SKM-1 treated with dmso at 0.1 percent for 144 hours (cell line): ENCODE data around the gene PRR33.
"Not testable (repeated sequence)": the region's sequence is repeated elsewhere in the genome, so short reads cannot be mapped to it uniquely, and the experiment has no call there.

Source experiments
- DNase-seq: peaks from one replicate; lab custom pipeline; 2025; ENCODE audit not compliant: unreplicated experiment; lab: John Stamatoyannopoulos, UW

The PRR33 gene

GRCh38 chr11:1877211-1878136 is 14.2 kb downstream of the PRR33 start:
- DNase-seq, result no peak

GRCh38 chr11:1876361-1877063 is 15.2 kb downstream of the PRR33 start:
- no peak for DNase-seq

GRCh38 chr11:1875851-1876301 is 15.8 kb downstream of the PRR33 start:
- DNase-seq, result not testable (repeated sequence)

- no peak for DNase-seq
Observed at GRCh38 chr11:1875093-1875850, 16.4 kb downstream of the PRR33 start.

- not testable (repeated sequence) for DNase-seq
Observed at GRCh38 chr11:1874441-1875092, 17.1 kb downstream of the PRR33 start.

GRCh38 chr11:1873813-1874150 is 17.9 kb downstream of the PRR33 start:
- DNase-seq, result not testable (repeated sequence)

- no peak for DNase-seq
Observed at GRCh38 chr11:1873048-1873812, 18.5 kb downstream of the PRR33 start.

- no peak for DNase-seq
Observed at GRCh38 chr11:1872267-1872985, 19.3 kb downstream of the PRR33 start.

- no peak for DNase-seq
Observed at GRCh38 chr11:1871531-1871930, 20.2 kb downstream of the PRR33 start.

- DNase-seq, result no peak
Observed at GRCh38 chr11:1870721-1871466, 20.8 kb downstream of the PRR33 start.

- DNase-seq, result no peak
Observed at GRCh38 chr11:1870326-1870696, 21.4 kb downstream of the PRR33 start.

GRCh38 chr11:1869427-1870325 is 22.0 kb downstream of the PRR33 start:
- DNase-seq, result no peak

- DNase-seq, result no peak
Observed at GRCh38 chr11:1868636-1869291, 22.9 kb downstream of the PRR33 start.

GRCh38 chr11:1868056-1868635 is 23.5 kb downstream of the PRR33 start:
- DNase-seq, result no peak

GRCh38 chr11:1867381-1867780 is 24.3 kb downstream of the PRR33 start:
- DNase-seq, result no peak

GRCh38 chr11:1866776-1867175 is 24.9 kb downstream of the PRR33 start:
- no peak for DNase-seq

- no peak for DNase-seq
Observed at GRCh38 chr11:1866226-1866625, 25.5 kb downstream of the PRR33 start.
